Activated CD8-positive, alpha-beta memory T cell treated with anti-CD3 and anti-CD28 coated beads, Interleukin-2, amount 50 U/mL, for 48 hours (primary cell): ENCODE measurements around the gene IFT43.

ENCODE experiments used
- DNase-seq: peaks from one replicate; pipeline ENCODE4 v3.0.0-alpha.2; 2020

The IFT43 gene

DNA sequence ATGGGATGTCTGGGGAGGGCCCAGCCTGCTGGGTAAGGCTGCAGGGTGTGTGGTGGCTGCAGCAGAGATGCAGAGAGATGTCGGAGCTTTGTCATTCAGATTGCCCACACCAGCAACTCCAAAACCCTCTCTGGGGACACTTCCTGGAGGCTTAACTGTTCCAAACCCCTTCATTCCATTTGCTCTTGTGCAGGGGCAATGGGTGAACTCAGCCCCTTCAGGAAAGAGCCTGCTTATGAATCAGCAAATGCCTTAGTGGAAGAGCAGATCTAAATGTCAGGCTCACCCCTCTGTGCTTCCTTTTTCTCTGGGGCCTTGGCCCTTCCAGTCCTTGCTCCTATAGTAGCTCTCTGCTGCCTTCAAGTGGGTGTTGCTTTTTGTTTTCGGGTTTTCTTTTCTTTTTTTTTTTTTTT is 129.5 kb downstream of the IFT43 start:
- DNase-seq, result no peak

DNA sequence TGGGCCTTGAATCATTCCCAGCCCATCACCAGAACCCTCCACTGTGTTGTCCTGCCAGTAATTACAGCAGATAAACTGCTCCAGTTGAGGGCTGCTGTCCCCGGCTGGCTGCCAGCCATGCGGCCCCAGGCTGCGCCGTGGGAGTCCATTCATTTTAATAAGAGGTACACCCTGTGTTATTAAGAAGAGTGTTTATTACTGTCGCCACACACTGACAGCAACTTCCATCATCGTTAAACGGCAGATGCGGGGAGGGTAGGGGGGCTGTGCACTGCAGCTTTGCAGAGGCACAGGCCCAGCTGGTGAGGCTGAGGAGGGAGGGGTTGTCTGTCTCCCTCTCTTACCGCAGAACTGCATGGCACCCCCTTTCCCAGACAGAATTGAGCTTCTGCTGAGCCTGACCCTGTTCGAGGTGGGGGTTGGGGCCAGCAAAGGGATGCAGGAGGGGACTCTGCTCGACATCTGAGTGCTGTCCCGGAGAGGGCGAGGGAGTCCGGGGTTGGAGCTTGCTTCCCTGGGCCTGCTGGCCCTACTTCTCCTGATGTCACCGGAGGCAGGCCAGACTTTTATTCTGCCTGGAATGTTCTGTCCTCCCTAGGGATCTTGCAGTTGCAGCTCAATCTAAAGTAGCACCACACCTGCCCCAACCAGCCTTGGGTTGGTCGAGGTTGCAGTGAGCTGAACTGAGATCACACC is 132.4 kb downstream of the IFT43 start:
- no peak for DNase-seq

DNA sequence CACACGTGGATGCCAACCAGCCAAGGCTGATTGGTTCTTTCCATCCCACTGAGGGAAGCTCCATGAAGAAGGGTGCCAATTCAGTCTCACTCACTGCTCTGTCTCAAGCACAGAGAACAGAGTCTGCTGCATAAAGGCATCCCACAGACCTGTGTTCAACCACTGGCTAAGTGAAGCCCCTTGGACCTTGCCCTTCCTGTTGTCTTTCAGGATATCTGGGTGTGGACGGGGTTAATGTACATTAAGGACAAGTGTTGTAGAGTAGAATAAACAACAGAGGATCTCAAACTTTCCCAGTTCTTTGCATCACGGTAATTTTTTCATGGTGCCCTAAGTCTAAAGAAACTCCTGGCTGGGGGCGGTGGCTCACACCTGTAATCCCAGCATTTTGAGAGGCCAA is 133.0 kb downstream of the IFT43 start:
- DNase-seq, result no peak

DNA sequence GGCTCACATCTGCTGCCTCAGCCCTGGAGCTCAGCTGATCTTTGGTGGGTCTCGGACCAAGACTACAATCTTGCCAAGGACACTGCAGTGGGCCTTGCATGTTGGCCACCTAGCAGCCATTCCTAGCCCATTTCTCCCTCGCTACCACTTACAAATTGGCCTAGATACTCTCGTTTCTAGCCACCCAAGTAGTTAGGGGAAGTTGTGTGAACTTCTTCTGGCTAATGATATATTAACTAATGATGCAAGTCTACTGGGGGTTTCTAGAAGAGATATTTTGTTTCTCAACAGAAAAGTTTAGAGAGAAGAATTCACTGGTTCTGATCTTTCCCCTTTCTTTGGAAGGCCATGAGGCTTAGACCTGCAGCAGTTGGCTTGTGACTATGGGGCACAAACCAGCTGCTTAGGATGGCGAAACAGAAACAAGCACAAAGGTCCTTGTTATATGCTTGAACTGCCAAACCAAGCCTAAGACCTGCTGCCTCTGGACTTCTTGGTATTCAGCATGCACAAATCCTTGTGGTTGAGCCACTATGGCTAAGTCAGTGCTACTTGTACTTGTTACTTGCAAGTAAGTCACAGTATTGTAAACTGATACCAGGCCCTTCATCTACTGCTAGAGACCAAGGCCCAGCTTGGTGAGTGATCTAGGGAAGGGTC is 135.7 kb downstream of the IFT43 start:
- no peak for DNase-seq

DNA sequence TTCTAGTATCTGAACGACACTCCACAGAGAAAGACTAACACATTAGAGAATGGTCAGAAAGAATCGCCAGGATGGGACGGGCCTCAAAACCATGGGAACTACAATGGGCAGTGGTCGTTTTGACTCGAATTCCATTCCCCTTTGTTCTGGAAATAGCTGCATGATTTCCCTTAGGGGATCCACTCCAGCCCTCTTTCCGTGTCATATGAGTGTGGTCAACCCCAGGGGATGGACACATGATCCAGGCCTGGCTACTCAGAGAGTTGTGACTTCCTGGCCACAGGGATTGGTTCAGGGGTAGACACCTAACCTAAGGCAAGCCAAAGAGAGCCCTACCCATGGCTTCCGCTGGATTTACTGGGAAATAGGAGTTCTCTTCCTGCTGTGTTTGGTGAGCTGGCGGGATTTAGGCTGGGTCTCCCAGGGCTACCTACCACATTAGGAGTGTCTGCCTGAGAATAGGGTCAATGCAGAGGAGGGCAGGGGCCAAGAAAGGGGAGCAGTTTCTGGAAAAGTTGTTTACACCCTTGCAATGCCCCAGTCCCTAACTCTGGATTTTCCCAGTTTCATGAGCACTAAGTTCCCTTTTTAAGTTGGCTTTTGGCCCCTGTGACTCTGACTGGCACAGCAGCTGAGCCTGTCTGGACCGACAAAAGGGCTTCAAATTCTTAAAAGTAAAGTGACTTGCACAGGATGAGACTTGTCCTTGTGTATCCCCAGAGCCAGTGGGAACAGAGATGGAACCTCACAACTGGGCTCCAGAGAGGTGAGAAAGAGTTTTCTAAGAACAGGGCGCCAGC is 138.1 kb downstream of the IFT43 start:
- DNase-seq, result no peak

DNA sequence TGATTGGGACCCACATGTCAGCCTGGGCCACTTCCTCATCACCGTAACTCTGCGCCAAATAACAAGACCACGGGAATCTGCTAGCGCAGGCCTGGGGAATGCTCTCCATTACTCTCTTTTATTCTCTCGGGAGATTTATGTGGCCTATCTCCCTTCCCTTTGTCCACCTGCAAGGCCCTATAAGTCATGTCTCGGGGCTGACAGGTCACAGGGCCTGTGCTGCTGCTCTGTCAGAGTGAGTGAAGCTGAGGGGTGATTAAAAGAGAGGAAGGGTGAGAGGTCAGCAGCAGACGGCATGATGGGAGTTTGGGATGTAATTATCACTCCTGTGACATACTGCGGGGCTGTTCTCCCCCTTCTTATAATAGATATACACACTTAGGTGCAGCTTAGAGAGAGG is 139.9 kb downstream of the IFT43 start:
- no peak for DNase-seq

DNA sequence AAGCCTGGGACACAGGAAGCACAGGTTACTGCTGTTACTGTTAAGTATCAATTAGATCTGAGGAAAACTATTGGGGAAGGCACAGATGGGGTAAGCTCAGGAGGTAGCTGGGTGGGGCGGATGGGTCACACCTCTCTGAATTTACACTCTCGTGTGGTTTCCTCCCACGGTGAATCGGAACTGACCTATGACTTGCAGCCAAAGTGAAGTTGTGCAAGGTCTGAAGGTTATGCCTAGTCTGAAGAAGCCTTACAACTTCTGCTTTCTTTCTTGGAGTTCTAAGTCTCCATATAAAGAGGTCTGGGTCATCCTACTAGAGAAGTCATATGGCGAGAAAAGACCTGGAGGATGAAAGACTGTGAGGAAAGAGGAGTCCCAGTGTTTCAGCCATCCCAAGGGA is 140.5 kb downstream of the IFT43 start:
- DNase-seq, result no peak

DNA sequence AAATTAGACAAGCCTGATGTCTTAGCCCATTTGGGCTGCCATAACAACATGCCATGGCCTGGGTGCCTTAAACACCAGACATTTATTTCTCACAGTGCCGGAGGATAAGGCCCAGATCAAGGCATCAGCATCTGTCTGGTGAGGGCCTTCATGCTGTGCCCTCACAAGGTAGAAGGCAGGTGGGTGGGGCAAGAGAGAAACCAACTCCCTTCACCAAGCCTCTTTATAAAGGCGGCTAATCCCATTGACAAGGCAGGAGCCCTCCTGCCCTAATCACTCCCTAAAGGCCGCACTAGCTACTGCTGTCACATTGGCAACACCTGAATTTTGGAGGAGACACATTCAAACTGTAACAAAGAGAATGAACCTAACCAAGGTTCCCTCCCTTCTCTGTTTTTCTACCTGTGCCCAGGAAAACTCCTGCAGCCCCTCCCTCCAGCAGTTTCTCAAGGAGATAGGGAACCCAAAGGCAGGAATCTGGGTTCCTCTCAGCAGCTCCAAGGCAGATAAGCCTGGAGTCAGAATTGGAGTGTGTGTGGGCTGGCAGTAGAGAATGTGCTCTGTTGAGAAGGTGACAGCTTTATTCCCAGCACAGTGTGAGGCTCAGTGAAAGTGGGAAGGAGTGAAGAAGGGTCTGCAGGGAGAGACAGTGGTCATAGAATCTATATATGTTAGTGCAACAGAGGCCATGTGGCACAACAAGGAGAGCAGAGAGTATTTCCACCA is 144.5 kb downstream of the IFT43 start:
- DNase-seq, result no peak

DNA sequence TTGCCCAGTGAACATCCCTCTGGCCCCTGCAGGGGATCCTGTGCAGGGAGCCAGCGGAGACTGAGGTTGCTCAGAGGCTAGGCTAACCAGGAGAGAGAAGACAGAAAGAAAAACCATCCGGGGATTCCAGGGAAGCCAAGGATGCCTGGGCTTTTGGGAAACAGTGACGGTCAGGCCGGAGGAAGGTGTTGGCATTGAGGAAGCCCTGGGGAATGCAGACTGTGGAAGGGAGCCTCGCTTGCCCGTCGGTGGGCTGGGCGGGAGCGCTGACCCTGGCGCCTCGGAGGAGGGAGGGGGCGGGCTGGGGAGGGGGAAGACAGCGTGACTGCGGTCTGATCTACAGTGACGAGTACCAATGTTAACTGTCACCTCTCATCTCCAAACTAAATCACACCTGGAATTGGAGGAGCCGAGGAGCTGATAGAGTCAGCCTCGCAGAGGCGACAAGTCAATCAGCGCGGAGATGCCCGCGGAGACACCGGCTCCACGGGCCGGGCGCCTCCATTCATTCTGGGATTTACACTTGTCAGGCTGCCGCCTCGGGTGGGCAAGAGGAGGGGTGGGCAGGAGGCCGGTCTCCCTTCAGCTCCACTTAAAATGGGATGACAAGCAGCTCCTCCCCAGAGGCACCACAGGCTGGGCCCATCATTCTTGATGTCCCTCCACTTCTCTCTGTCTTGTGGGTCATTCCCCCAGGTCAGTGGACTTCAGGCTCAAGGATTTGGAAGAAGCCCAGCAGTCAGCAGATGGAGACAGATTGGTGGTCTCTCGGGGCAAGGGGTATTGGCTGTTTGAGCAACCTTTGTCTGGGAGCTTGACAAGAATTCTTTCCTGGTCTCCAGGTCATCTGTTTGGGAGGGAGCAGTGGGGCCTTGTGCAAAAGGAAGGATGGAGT is 145.8 kb downstream of the IFT43 start:
- DNase-seq, result no peak

DNA sequence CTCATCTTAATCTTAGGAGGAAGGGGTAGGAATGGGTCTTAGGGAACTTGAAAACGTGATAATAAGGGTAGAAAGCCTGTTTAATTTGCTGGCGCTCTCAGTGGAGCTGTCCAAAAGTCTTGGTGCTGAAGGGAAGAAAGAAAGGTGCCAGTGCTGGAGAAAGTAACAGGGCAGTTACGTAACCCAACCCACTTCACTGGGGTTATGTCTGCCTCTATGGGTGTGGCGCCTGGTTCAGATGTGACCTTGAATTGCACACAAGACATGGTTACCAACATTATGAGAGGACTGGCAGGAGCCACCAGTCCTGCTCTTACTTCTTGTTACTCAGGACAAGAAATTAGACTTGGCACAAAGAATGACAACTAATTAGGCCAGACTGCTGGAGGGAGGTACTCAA is 147.5 kb downstream of the IFT43 start:
- no peak for DNase-seq
